Measurements from ENCODE around the gene JMJD7. TPM values are rescaled to one million over a fixed set of nuclear protein-coding genes. Genes with fewer than 3 reads are reported as not detected.

JMJD7 gene
- polyA plus RNA-seq, 2 of the 4 experiments (the other 2 are of a cell fraction): 3.4 to 3.8 TPM

GRCh38 chr15:41855261-41855961, 27.5 kb downstream of the JMJD7 start:
- DNase-seq (ENCODE audit: low read depth in 1 of 2, low spot score in 1 of 2) (no peak), ATAC-seq (no peak), FAIRE-seq (no peak)
- Histone ChIP-seq H3K27ac (no peak overlapping the region), H3K9me3 (no peaks in the 10 kb centered on the region), H3K4me3 (no peak overlapping the region), H3K4me2 (no peak overlapping the region), H3K4me1 (no peaks in the 10 kb centered on the region)
- 88% methylated on average over 12 of the region's 30 CpGs for WGBS (ENCODE audit: missing lambda C conversion rate)
- POLR2A ChIA-PET: no interaction called here
- CTCF ChIA-PET: interaction anchor here (1.8 kb wide), 1 partner anchor 49 kb away, joined by 4 read pairs; no protein-coding TSS in a partner anchor
- TF ChIP-seq ESRRA (IDR thresholded peaks at IDR 0.05; ENCODE audit: borderline replicate concordance, low read length): no peak
- TF ChIP-seq NFE2L2 (conservative IDR thresholded peaks at IDR 0.05; ENCODE audit: low read length): no peak
- TF ChIP-seq PBX3 (IDR thresholded peaks at IDR 0.05): no peak
- no peak for TF ChIP-seq HDAC2 (IDR thresholded peaks at IDR 0.05)
- TF ChIP-seq FOSL2 (IDR thresholded peaks at IDR 0.05): no peak
- TF ChIP-seq FOSL2 (CRISPR knock-in tag; IDR thresholded peaks at IDR 0.05): no peak
- no peak for TF ChIP-seq JUN (IDR thresholded peaks at IDR 0.05)
- TF ChIP-seq CEBPB (IDR thresholded peaks at IDR 0.05): no peak
- no peak for TF ChIP-seq E2F6 (IDR thresholded peaks at IDR 0.05; ENCODE audit: borderline replicate concordance, low read depth)
- no peak for TF ChIP-seq KDM5A (IDR thresholded peaks at IDR 0.05)
- no peak for TF ChIP-seq ELK1 (IDR thresholded peaks at IDR 0.05; ENCODE audit: low read depth, low read length)
- no peak for TF ChIP-seq HOXB13 (CRISPR knock-in tag; IDR thresholded peaks at IDR 0.05; ENCODE audit: low read depth)
- no peak for TF ChIP-seq RAD21 (conservative IDR thresholded peaks at IDR 0.05 in 1 of 2, IDR thresholded peaks at IDR 0.05 in 1 of 2)
- TF ChIP-seq ZSCAN20 (CRISPR knock-in tag; IDR thresholded peaks at IDR 0.05): no peak
- TF ChIP-seq POLR2A (IDR thresholded peaks at IDR 0.05; ENCODE audit: low read length): no peak
- no peak for TF ChIP-seq EHF (CRISPR knock-in tag; IDR thresholded peaks at IDR 0.05)
- no peak for TF ChIP-seq MYC (IDR thresholded peaks at IDR 0.05; ENCODE audit: borderline replicate concordance, low read length)
- TF ChIP-seq ZNF302 (CRISPR knock-in tag; IDR thresholded peaks at IDR 0.05): no peak
- no peak for TF ChIP-seq GATA3 (IDR thresholded peaks at IDR 0.05; ENCODE audit: borderline replicate concordance)
- no peak for TF ChIP-seq JUNB (IDR thresholded peaks at IDR 0.05)
- TF ChIP-seq MAFK (IDR thresholded peaks at IDR 0.05; ENCODE audit: partially characterized antibody): no peak

- DNase-seq (ENCODE audit: low read depth in 1 of 2, low spot score in 1 of 2) (no peak), ATAC-seq (no peak), FAIRE-seq (no peak)
- Histone ChIP-seq H3K4me3 (no peak overlapping the region), H3K27ac (no peak overlapping the region), H3K4me2 (no peak overlapping the region), H3K9me3 (no peaks in the 10 kb centered on the region), H3K4me1 (no peaks in the 10 kb centered on the region)
- ChIA-PET CTCF (interaction anchor here (0.9 kb wide), 1 partner anchor 43 kb away, joined by 3 read pairs; no protein-coding TSS in a partner anchor), POLR2A (no interaction called here)
- no peak for TF ChIP-seq POLR2AphosphoS2 (conservative IDR thresholded peaks at IDR 0.05; ENCODE audit: low read length)
- no peak for TF ChIP-seq BCL3 (IDR thresholded peaks at IDR 0.05)
- no peak for TF ChIP-seq USF2 (IDR thresholded peaks at IDR 0.05)
- TF ChIP-seq POLR2A (IDR thresholded peaks at IDR 0.05; ENCODE audit: low read length): no peak
- TF ChIP-seq ZFP36 (IDR thresholded peaks at IDR 0.05; ENCODE audit: borderline replicate concordance, partially characterized antibody): no peak
- TF ChIP-seq HES2 (IDR thresholded peaks at IDR 0.05): no peak
- WGBS (ENCODE audit: missing lambda C conversion rate): 83% methylated on average over 9 of the region's 17 CpGs
These were observed 28.4 kb downstream of the JMJD7 start for GRCh38 chr15:41856262-41856661.
